Stimulated activated CD4-positive, alpha-beta T cell treated with anti-CD3 and anti-CD28 coated beads, TNF-alpha, amount 100 ng/mL, for 24 hours (primary cell): ENCODE results near the gene DPP7.

Experiments
- DNase-seq, 3 experiments: peaks; one replicate each; pipeline ENCODE4 v3.0.0-alpha.2; 2020; ENCODE audit warnings: low read depth in 3 of 3

The DPP7 gene

GRCh38 chr9:137111788-137112563 is 2.6 kb downstream of the DPP7 start:
- DNase-seq, result no peak

- DNase-seq, result no peak
Measured at GRCh38 chr9:137110911-137111787, 3.4 kb downstream of the DPP7 start.

- DNase-seq, result no peak
Measured at GRCh38 chr9:137110147-137110910, 4.2 kb downstream of the DPP7 start.

- DNase-seq, result no peak
Measured at GRCh38 chr9:137109250-137110146, 5.0 kb downstream of the DPP7 start.

- DNase-seq, result no peak
Measured at GRCh38 chr9:137108608-137109249, 5.8 kb downstream of the DPP7 start.

GRCh38 chr9:137107982-137108381 is 6.6 kb downstream of the DPP7 start:
- no peak for DNase-seq

GRCh38 chr9:137107312-137107921 is 7.1 kb downstream of the DPP7 start:
- DNase-seq, result no peak

GRCh38 chr9:137106662-137107250 is 7.8 kb downstream of the DPP7 start:
- DNase-seq, result no peak

- no peak for DNase-seq
Measured at GRCh38 chr9:137105814-137106661, 8.5 kb downstream of the DPP7 start.

GRCh38 chr9:137103206-137103999 is 11.1 kb downstream of the DPP7 start:
- DNase-seq, result no peak

GRCh38 chr9:137099231-137099630 is 15.3 kb downstream of the DPP7 start:
- DNase-seq, result no peak

- no peak for DNase-seq
Measured at GRCh38 chr9:137097761-137098462, 16.6 kb downstream of the DPP7 start.

- DNase-seq, result no peak
Measured at GRCh38 chr9:137096785-137097546, 17.6 kb downstream of the DPP7 start.

GRCh38 chr9:137095664-137096517 is 18.6 kb downstream of the DPP7 start:
- peak; percentile 63 to 84 (median 71) for DNase-seq

- DNase-seq, result no peak
Measured at GRCh38 chr9:137089232-137089947, 25.1 kb downstream of the DPP7 start.
